HCT116 (cell line): ENCODE results near the gene ATP1A4. TPM values are rescaled to one million over a fixed set of nuclear protein-coding genes. Genes with fewer than 3 reads are reported as not detected.

ENCODE experiments used
- ATAC-seq: fragments of 200-7000 bp; cut with Tn5 transposase; 2 replicates; pipeline ENCODE4 v1.9.1; 2020; ENCODE audit warnings: mild to moderate bottlenecking, moderate library complexity
- BruUV-seq: library from RNA; stranded (reverse); fragments of 400-500 nt; replicated peaks from 2 replicates; lab custom pipeline; 2021; lab: Mats Ljungman, UMichigan
- CTCF ChIA-PET: fragments of 300-600 bp; sonication (Branson Sonifier 250); formaldehyde crosslinking; loops from one replicate; lab custom pipeline; 2021; ENCODE audit warnings: antibody characterized with exemption; lab: Charles Lee
- POLR2A ChIA-PET: fragments of 300-600, 350-600 bp; sonication (Branson Sonifier 250); formaldehyde crosslinking; loops from one replicate; lab custom pipeline; 2021; ENCODE audit warnings: antibody characterized with exemption; lab: Charles Lee
- RAD21 ChIA-PET, 2 experiments: fragments of 300-600 bp; sonication (Branson Sonifier 250); formaldehyde crosslinking; loops; one replicate each; lab custom pipeline; 2023; ENCODE audit warnings: low total read pairs in 2 of 2; ENCODE audit not compliant: uncharacterized antibody in 2 of 2, unreplicated experiment in 2 of 2, low non-redundant PET in 1 of 2; lab: Charles Lee
- DNase-seq: peaks from one replicate; pipeline ENCODE4 v3.0.0-alpha.2; 2010; ENCODE audit warnings: low read depth, low spot score
- H2AFZ ChIP-seq: fragments of 200-600 bp; shearing (Covaris generic), sonication (generic); 2 replicates; pipeline ENCODE4 v1.6.1; 2017; ENCODE audit warnings: low read depth, mixed run types, mixed read lengths, antibody characterized with exemption, low read length; ENCODE audit not compliant: poor library complexity, severe bottlenecking
- H3K27ac ChIP-seq: 2 replicates; pipeline ENCODE4 v1.5.1; 2012; ENCODE audit warnings: low read depth, low read length
- H3K27me3 ChIP-seq: fragments of 200-600 bp; sonication (generic); 2 replicates; pipeline ENCODE4 v1.6.1; 2016; ENCODE audit warnings: mixed run types, low read length, mixed read lengths; ENCODE audit not compliant: insufficient read depth
- H3K36me3 ChIP-seq, 2 experiments: fragments of 200-500 bp in 1 of 2; fragments of 200-600 bp in 1 of 2; sonication (Bioruptor generic) in 1 of 2; sonication (generic) in 1 of 2; 2 replicates each; pipeline versions ENCODE4 v1.5.1 to v1.6.1; 2014 to 2016; ENCODE audit warnings: low read length in 2 of 2, inconsistent platforms in 1 of 2, mixed read lengths in 1 of 2, mixed run types in 1 of 2; ENCODE audit not compliant: insufficient read depth in 2 of 2, control insufficient read depth in 1 of 2
- H3K4me1 ChIP-seq, 2 experiments: fragments of 200-600 bp in 1 of 2; sonication (generic) in 1 of 2; 2 replicates each; pipeline versions ENCODE4 v1.5.1 to v1.6.1; 2012 to 2017; ENCODE audit warnings: low read length in 2 of 2, inconsistent platforms in 1 of 2, mild to moderate bottlenecking in 1 of 2, mixed read lengths in 1 of 2, mixed run types in 1 of 2, moderate library complexity in 1 of 2; ENCODE audit not compliant: insufficient read depth in 2 of 2, control insufficient read depth in 1 of 2
- H3K4me2 ChIP-seq: fragments of 200-600 bp; sonication (generic); 2 replicates; pipeline ENCODE4 v1.6.1; 2017; ENCODE audit warnings: mixed run types, low read length, mixed read lengths
- H3K4me3 ChIP-seq, 2 experiments: fragments of 200-600 bp in 1 of 2; sonication (generic) in 1 of 2; replicated peaks in 1 of 2; 2 replicates each; pipeline ENCODE4 v1.5.1; 2011 to 2016; ENCODE audit warnings: low read length in 2 of 2, control low read depth in 1 of 2, low read depth in 1 of 2, mild to moderate bottlenecking in 1 of 2, mixed read lengths in 1 of 2, mixed run types in 1 of 2
- H3K79me2 ChIP-seq: fragments of 200-600 bp; sonication (generic); 2 replicates; pipeline ENCODE4 v1.6.1; 2017; ENCODE audit warnings: mild to moderate bottlenecking, mixed run types, low read length, moderate library complexity, mixed read lengths; ENCODE audit not compliant: insufficient read depth
- H3K9ac ChIP-seq: fragments of 200-600 bp; sonication (generic); 2 replicates; pipeline ENCODE4 v1.6.1; 2016; ENCODE audit warnings: low read length, mixed read lengths
- H3K9me2 ChIP-seq: fragments of 200-600 bp; sonication (generic), shearing (Covaris generic); 2 replicates; pipeline ENCODE4 v1.6.1; 2017; ENCODE audit warnings: mixed run types, mild to moderate bottlenecking, moderate library complexity; ENCODE audit not compliant: insufficient read depth
- H3K9me3 ChIP-seq, 2 experiments: fragments of 200-500 bp in 1 of 2; fragments of 200-600 bp in 1 of 2; sonication (Bioruptor generic) in 1 of 2; sonication (generic) in 1 of 2; 2 replicates each; pipeline ENCODE4 v1.6.1; 2014 to 2017; ENCODE audit warnings: low read length in 2 of 2, mixed read lengths in 2 of 2, inconsistent platforms in 1 of 2, low read depth in 1 of 2, mild to moderate bottlenecking in 1 of 2, mixed run types in 1 of 2, moderate library complexity in 1 of 2; ENCODE audit not compliant: control insufficient read depth in 1 of 2, insufficient read depth in 1 of 2
- H4K20me1 ChIP-seq: fragments of 200-600 bp; sonication (generic), shearing (Covaris generic); 2 replicates; pipeline ENCODE4 v1.6.1; 2017; ENCODE audit warnings: mixed run types, mild to moderate bottlenecking, moderate library complexity; ENCODE audit not compliant: insufficient read depth
- CBX3 ChIP-seq: IDR thresholded peaks from 2 replicates; pipeline ENCODE4 v1.6.1; 2012; ENCODE audit warnings: low read depth
- CEBPB ChIP-seq: IDR thresholded peaks from 2 replicates; pipeline ENCODE4 v1.6.1; 2012; ENCODE audit warnings: low read depth
- CTCF ChIP-seq, 3 experiments: fragments of 200-600 bp in 1 of 3; sonication (generic) in 1 of 3; IDR thresholded peaks in 2 of 3; conservative IDR thresholded peaks in 1 of 3; 2 replicates each; pipeline ENCODE4 v1.5.1; 2012 to 2017; ENCODE audit warnings: low read depth in 2 of 3, low read length in 2 of 3, antibody characterized with exemption in 1 of 3, borderline replicate concordance in 1 of 3, control low read depth in 1 of 3, mild to moderate bottlenecking in 1 of 3, mixed read lengths in 1 of 3, mixed run types in 1 of 3, moderate library complexity in 1 of 3; ENCODE audit not compliant: insufficient read depth in 1 of 3
- EGR1 ChIP-seq: IDR thresholded peaks from 2 replicates; pipeline ENCODE4 v1.6.1; 2012; ENCODE audit warnings: low read depth
- ELF1 ChIP-seq: IDR thresholded peaks from 2 replicates; pipeline ENCODE4 v1.6.1; 2012; ENCODE audit warnings: low read depth, borderline replicate concordance
- EZH2 ChIP-seq: fragments of 200-600 bp; sonication (generic); IDR thresholded peaks from 2 replicates; pipeline ENCODE4 v1.6.1; 2017; ENCODE audit warnings: antibody characterized with exemption, mixed run types
- EZH2phosphoT487 ChIP-seq: fragments of 200-600 bp; IDR thresholded peaks from 2 replicates; pipeline ENCODE4 v1.6.1; 2018; ENCODE audit warnings: antibody characterized with exemption, borderline replicate concordance
- FOSL1 ChIP-seq: IDR thresholded peaks from 2 replicates; pipeline ENCODE4 v1.6.1; 2012; ENCODE audit warnings: low read depth
- JUND ChIP-seq: IDR thresholded peaks from 2 replicates; pipeline ENCODE4 v1.6.1; 2012
- POLR2A ChIP-seq: IDR thresholded peaks from 2 replicates; pipeline ENCODE4 v1.7.0; 2011; ENCODE audit warnings: borderline replicate concordance; ENCODE audit not compliant: insufficient read depth, insufficient read length; ENCODE audit errors: extremely low read depth
- POLR2AphosphoS5 ChIP-seq: IDR thresholded peaks from 2 replicates; pipeline ENCODE4 v1.6.1; 2011; ENCODE audit warnings: mild to moderate bottlenecking, low read depth, low read length, moderate library complexity
- RAD21 ChIP-seq: IDR thresholded peaks from 2 replicates; pipeline ENCODE4 v1.6.1; 2012; ENCODE audit warnings: low read depth, mild to moderate bottlenecking
- REST ChIP-seq: IDR thresholded peaks from 2 replicates; pipeline ENCODE4 v1.6.1; 2012; ENCODE audit warnings: low read depth
- SIN3A ChIP-seq: IDR thresholded peaks from 2 replicates; pipeline ENCODE4 v1.6.1; 2012; ENCODE audit warnings: low read depth
- SP1 ChIP-seq: IDR thresholded peaks from 2 replicates; pipeline ENCODE4 v1.6.1; 2012; ENCODE audit warnings: low read depth
- SRF ChIP-seq: IDR thresholded peaks from 2 replicates; pipeline ENCODE4 v1.6.1; 2012; ENCODE audit warnings: low read depth
- TCF7L2 ChIP-seq: IDR thresholded peaks from 2 replicates; pipeline ENCODE4 v1.7.0; 2011; ENCODE audit warnings: borderline replicate concordance, inconsistent platforms; ENCODE audit not compliant: insufficient read depth, insufficient read length; ENCODE audit errors: extremely low read depth
- ZBTB33 ChIP-seq: IDR thresholded peaks from 2 replicates; pipeline ENCODE4 v1.6.1; 2011; ENCODE audit warnings: mild to moderate bottlenecking, low read length, moderate library complexity; ENCODE audit not compliant: insufficient replicate concordance; ENCODE audit errors: extremely low read depth
- ZFX ChIP-seq: fragments of 450-650 bp; IDR thresholded peaks from 2 replicates; pipeline ENCODE4 v1.6.1; 2017
- ZNF274 ChIP-seq: fragments of 200-500 bp; sonication (Bioruptor generic); IDR thresholded peaks from 2 replicates; pipeline ENCODE4 v1.6.1; 2014; ENCODE audit warnings: mild to moderate bottlenecking, low read depth, low read length, inconsistent platforms
- intact Hi-C: fragments of 100-400 bp; cut with micrococcal nuclease; formaldehyde crosslinking; loops from 2 replicates; pipeline ENCODE4 v1.10.0; 2022
- total RNA-seq: library from RNA; stranded (reverse); gene quantifications from one replicate; pipeline ENCODE4 v1.2.1, GENCODE V29; 2021; ENCODE audit not compliant: unreplicated experiment

Gene ATP1A4
- total RNA-seq, 1 experiment from 2014 or later: not detected

- ATAC-seq (no peak), DNase-seq (no peak)
- Histone ChIP-seq H3K4me3 (no peak overlapping the region), H3K9ac (no peak overlapping the region), H3K9me2 (no peaks in the 10 kb centered on the region), H3K36me3 (no peaks in the 10 kb centered on the region), H3K79me2 (no peaks in the 10 kb centered on the region), H4K20me1 (no peaks in the 10 kb centered on the region), H3K9me3 (no peaks in the 10 kb centered on the region), H2AFZ (no peak overlapping the region), H3K4me2 (no peak overlapping the region), H3K27ac (no peak overlapping the region), H3K4me1 (no peaks in the 10 kb centered on the region), H3K27me3 (no peaks in the 10 kb centered on the region)
- ChIA-PET POLR2A (no interaction called here), RAD21 (no interaction called here), CTCF (no interaction called here)
- no peak for TF ChIP-seq EZH2phosphoT487
- TF ChIP-seq ELF1: no peak
- no peak for TF ChIP-seq SIN3A
- TF ChIP-seq ZNF274: no peak
- no peak for TF ChIP-seq ZFX
- no peak for TF ChIP-seq POLR2AphosphoS5
- TF ChIP-seq FOSL1: no peak
- no peak for TF ChIP-seq ZBTB33
- no peak for TF ChIP-seq CTCF (IDR thresholded peaks at IDR 0.05 in 2 of 3, conservative IDR thresholded peaks at IDR 0.05 in 1 of 3; ENCODE audit: borderline replicate concordance in 1 of 3, insufficient read depth in 1 of 3, low read depth in 2 of 3, low read length in 2 of 3)
- no peak for TF ChIP-seq SP1
- no peak for TF ChIP-seq SRF
- no peak for TF ChIP-seq TCF7L2
- TF ChIP-seq EGR1: no peak
- TF ChIP-seq POLR2A: no peak
- no peak for TF ChIP-seq CBX3
- no peak for TF ChIP-seq REST
- no peak for TF ChIP-seq RAD21
- TF ChIP-seq JUND: no peak
- no peak for TF ChIP-seq CEBPB
- TF ChIP-seq EZH2: no peak
- no TSS peak for BruUV-seq
- intact Hi-C loops: no loop called here
Observed at GRCh38 chr1:160137216-160137862, 14.1 kb upstream of the ATP1A4 start.
